Panc1 (cell line): ENCODE data around the gene PHIP.

ENCODE experiments used
- POLR2AphosphoS5 ChIP-seq: IDR thresholded peaks from 2 replicates; pipeline ENCODE4 v1.6.1; 2012; ENCODE audit warnings: mild to moderate bottlenecking, low read depth, low read length, moderate library complexity
- TCF7L2 ChIP-seq: IDR thresholded peaks from 2 replicates; pipeline ENCODE4 v1.6.1; 2011; ENCODE audit warnings: mild to moderate bottlenecking, low read depth, low read length, inconsistent platforms
- TF ChIP-seq, protein P1 (sequence below): fragments of 450-650 bp; IDR thresholded peaks from 2 replicates; pipeline ENCODE4 v1.5.1; 2017; ENCODE audit warnings: mild to moderate bottlenecking

GRCh38 chr6:79077715-79078074 is 359 bp downstream of the PHIP start:
- TF ChIP-seq, protein P1, sequence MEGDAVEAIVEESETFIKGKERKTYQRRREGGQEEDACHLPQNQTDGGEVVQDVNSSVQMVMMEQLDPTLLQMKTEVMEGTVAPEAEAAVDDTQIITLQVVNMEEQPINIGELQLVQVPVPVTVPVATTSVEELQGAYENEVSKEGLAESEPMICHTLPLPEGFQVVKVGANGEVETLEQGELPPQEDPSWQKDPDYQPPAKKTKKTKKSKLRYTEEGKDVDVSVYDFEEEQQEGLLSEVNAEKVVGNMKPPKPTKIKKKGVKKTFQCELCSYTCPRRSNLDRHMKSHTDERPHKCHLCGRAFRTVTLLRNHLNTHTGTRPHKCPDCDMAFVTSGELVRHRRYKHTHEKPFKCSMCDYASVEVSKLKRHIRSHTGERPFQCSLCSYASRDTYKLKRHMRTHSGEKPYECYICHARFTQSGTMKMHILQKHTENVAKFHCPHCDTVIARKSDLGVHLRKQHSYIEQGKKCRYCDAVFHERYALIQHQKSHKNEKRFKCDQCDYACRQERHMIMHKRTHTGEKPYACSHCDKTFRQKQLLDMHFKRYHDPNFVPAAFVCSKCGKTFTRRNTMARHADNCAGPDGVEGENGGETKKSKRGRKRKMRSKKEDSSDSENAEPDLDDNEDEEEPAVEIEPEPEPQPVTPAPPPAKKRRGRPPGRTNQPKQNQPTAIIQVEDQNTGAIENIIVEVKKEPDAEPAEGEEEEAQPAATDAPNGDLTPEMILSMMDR = no peak
- no peak for TF ChIP-seq TCF7L2
- no peak for TF ChIP-seq POLR2AphosphoS5
